ENCODE measurements around the gene KCNMA1. TPM values are rescaled to one million over a fixed set of nuclear protein-coding genes. Genes with fewer than 3 reads are reported as not detected.

The KCNMA1 gene
- total RNA-seq, 1 experiment from 2014 or later = 0.45 TPM

GRCh38 chr10:76858721-76859120 is 778.9 kb downstream of the KCNMA1 start:
- CTCF ChIA-PET = no interaction called here
- no TSS peak for BruUV-seq (replicated peaks)
- no peaks in the 10 kb centered on the region for H3K36me3 Mint-ChIP-seq (ENCODE audit: insufficient read depth, unreplicated experiment)
- H3K4me3 Mint-ChIP-seq (ENCODE audit: low read depth, unreplicated experiment) = no peak overlapping the region
- intact Hi-C loops (cut with micrococcal nuclease; ENCODE audit: unreplicated experiment) = no loop called here
- no peak overlapping the region for H3K27ac Mint-ChIP-seq (ENCODE audit: unreplicated experiment)
- no peak for TF ChIP-seq CTCF (IDR thresholded peaks at IDR 0.05; ENCODE audit: unreplicated experiment)
- no peak for DNase-seq
- peaks cover 2% of the 10 kb centered on the region for H3K9me3 Mint-ChIP-seq (ENCODE audit: low read depth, unreplicated experiment)
- H3K27me3 Mint-ChIP-seq (ENCODE audit: unreplicated experiment) = no peaks in the 10 kb centered on the region
- H3K4me1 Mint-ChIP-seq (ENCODE audit: low read depth, unreplicated experiment) = no peaks in the 10 kb centered on the region

GRCh38 chr10:76840802-76841201 is 796.8 kb downstream of the KCNMA1 start:
- intact Hi-C loops (cut with micrococcal nuclease; ENCODE audit: unreplicated experiment) = no loop called here
- no peaks in the 10 kb centered on the region for H3K27me3 Mint-ChIP-seq (ENCODE audit: unreplicated experiment)
- no TSS peak for BruUV-seq (replicated peaks)
- TF ChIP-seq CTCF (IDR thresholded peaks at IDR 0.05; ENCODE audit: unreplicated experiment) = no peak
- CTCF ChIA-PET = no interaction called here
- no peaks in the 10 kb centered on the region for H3K4me1 Mint-ChIP-seq (ENCODE audit: low read depth, unreplicated experiment)
- no peak overlapping the region for H3K27ac Mint-ChIP-seq (ENCODE audit: unreplicated experiment)
- no peak for DNase-seq
- peaks cover 15% of the 10 kb centered on the region for H3K9me3 Mint-ChIP-seq (ENCODE audit: low read depth, unreplicated experiment)
- no peak overlapping the region for H3K4me3 Mint-ChIP-seq (ENCODE audit: low read depth, unreplicated experiment)
- H3K36me3 Mint-ChIP-seq (ENCODE audit: insufficient read depth, unreplicated experiment) = no peaks in the 10 kb centered on the region

DNA sequence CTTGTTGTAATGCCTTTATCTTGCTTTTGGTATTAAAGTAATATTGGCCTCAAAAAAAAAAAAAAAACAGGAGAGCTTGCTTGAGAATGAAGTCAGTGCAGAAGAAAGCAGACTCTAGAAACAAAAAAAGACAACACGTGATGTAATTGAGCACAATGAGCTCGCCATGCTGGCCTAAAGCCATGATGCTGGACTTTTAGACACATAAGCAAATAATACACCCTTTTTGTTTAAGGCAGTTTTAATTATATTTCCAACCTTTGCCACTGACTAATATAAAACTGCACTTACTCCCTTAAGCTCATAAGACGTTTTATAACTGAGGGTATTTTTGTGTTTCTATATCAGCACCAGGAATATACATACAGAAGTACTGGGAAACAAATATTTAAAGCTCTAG is 798.3 kb downstream of the KCNMA1 start:
- CTCF ChIA-PET = interaction anchor here (0.7 kb wide), 2 partner anchors 322 to 784 kb away, joined by 4 read pairs; no protein-coding TSS in a partner anchor
- no peaks in the 10 kb centered on the region for H3K27me3 Mint-ChIP-seq (ENCODE audit: unreplicated experiment)

GRCh38 chr10:76830218-76830617 is 807.4 kb downstream of the KCNMA1 start:
- CTCF ChIA-PET = interaction anchor here (0.6 kb wide), 1 partner anchor 27 kb away, joined by 7 read pairs; no protein-coding TSS in a partner anchor

More for the DNA sequence above, 798.3 kb downstream of the KCNMA1 start:
- no peak for DNase-seq
- intact Hi-C loops (cut with micrococcal nuclease; ENCODE audit: unreplicated experiment) = no loop called here
- Mint-ChIP-seq H3K4me1 (ENCODE audit: low read depth, unreplicated experiment) (no peaks in the 10 kb centered on the region), H3K4me3 (ENCODE audit: low read depth, unreplicated experiment) (no peak overlapping the region), H3K27ac (ENCODE audit: unreplicated experiment) (no peak overlapping the region), H3K36me3 (ENCODE audit: insufficient read depth, unreplicated experiment) (no peaks in the 10 kb centered on the region), H3K9me3 (ENCODE audit: low read depth, unreplicated experiment) (peaks cover 12% of the 10 kb centered on the region)
- BruUV-seq (replicated peaks) = no TSS peak
- no peak for TF ChIP-seq CTCF (IDR thresholded peaks at IDR 0.05; ENCODE audit: unreplicated experiment)

More at GRCh38 chr10:76830218-76830617, 807.4 kb downstream of the KCNMA1 start:
- BruUV-seq (replicated peaks) = no TSS peak
- DNase-seq = no peak
- H3K4me3 Mint-ChIP-seq (ENCODE audit: low read depth, unreplicated experiment) = no peak overlapping the region
- TF ChIP-seq CTCF (IDR thresholded peaks at IDR 0.05; ENCODE audit: unreplicated experiment) = no peak
- H3K27ac Mint-ChIP-seq (ENCODE audit: unreplicated experiment) = no peak overlapping the region
- H3K36me3 Mint-ChIP-seq (ENCODE audit: insufficient read depth, unreplicated experiment) = no peaks in the 10 kb centered on the region
- intact Hi-C loops (cut with micrococcal nuclease; ENCODE audit: unreplicated experiment) = no loop called here
- no peaks in the 10 kb centered on the region for H3K27me3 Mint-ChIP-seq (ENCODE audit: unreplicated experiment)
- no peaks in the 10 kb centered on the region for H3K4me1 Mint-ChIP-seq (ENCODE audit: low read depth, unreplicated experiment)
- peaks cover 14% of the 10 kb centered on the region for H3K9me3 Mint-ChIP-seq (ENCODE audit: low read depth, unreplicated experiment)
